Heart left ventricle (tissue), 16 donors: ENCODE data around the gene ADCY7. TPM values are rescaled to one million over a fixed set of nuclear protein-coding genes. Genes with fewer than 3 reads are reported as not detected.

ENCODE experiments used
- ATAC-seq, 4 donors: fragments of 200-7000 bp; cut with Tn5 transposase; one replicate each; pipeline ENCODE4 v1.9.1; 2020 to 2022; ENCODE audit warnings: moderate library complexity in 4 of 4, mild to moderate bottlenecking in 3 of 4, moderate number of reproducible peaks in 1 of 4
- DNase-seq, 5 donors: peaks; one replicate each; pipeline ENCODE4 v3.0.0-alpha.2; 2020
- H3K27ac ChIP-seq, 12 donors: fragments of 200-600 bp; sonication (generic) in 4 of 12; one replicate each; pipeline versions ENCODE4 v1.5.0 to v1.8.0; 2016 to 2022; ENCODE audit warnings: mild to moderate bottlenecking in 2 of 12
- H3K27me3 ChIP-seq, 9 donors: fragments of 200-600 bp; sonication (generic) in 2 of 9; one replicate each; pipeline versions ENCODE4 v1.5.1 to v1.8.0; 2016 to 2022; ENCODE audit warnings: mild to moderate bottlenecking in 3 of 9
- H3K36me3 ChIP-seq, 9 donors: fragments of 200-600 bp; sonication (generic) in 2 of 9; one replicate each; pipeline versions ENCODE4 v1.5.0 to v1.8.0; 2018 to 2022; ENCODE audit warnings: mild to moderate bottlenecking in 2 of 9
- H3K4me1 ChIP-seq, 12 donors: fragments of 200-600 bp; sonication (generic) in 4 of 12; one replicate each; pipeline versions ENCODE4 v1.5.0 to v1.8.0; 2016 to 2022; ENCODE audit warnings: mild to moderate bottlenecking in 3 of 12
- H3K4me3 ChIP-seq, 12 donors: fragments of 200-600 bp; sonication (generic) in 4 of 12; one replicate each; pipeline versions ENCODE4 v1.5.0 to v1.8.0; 2017 to 2022; ENCODE audit warnings: mild to moderate bottlenecking in 9 of 12, moderate library complexity in 4 of 12
- H3K9me3 ChIP-seq, 12 donors: fragments of 200-600 bp; sonication (generic) in 4 of 12; one replicate each; pipeline versions ENCODE4 v1.5.0 to v1.8.0; 2016 to 2022; ENCODE audit warnings: mild to moderate bottlenecking in 1 of 12
- CTCF ChIP-seq, 12 donors: fragments of 200-600 bp; sonication (generic) in 4 of 12; IDR thresholded peaks; one replicate each; pipeline versions ENCODE4 v1.5.0 to v1.8.0; 2018 to 2022; ENCODE audit warnings: antibody characterized with exemption in 12 of 12, mild to moderate bottlenecking in 5 of 12
- POLR2A ChIP-seq, 2 donors: fragments of 450-650 bp; IDR thresholded peaks; one replicate each; pipeline ENCODE4 v1.6.1; 2017; ENCODE audit warnings: antibody characterized with exemption in 2 of 2, mild to moderate bottlenecking in 2 of 2, moderate library complexity in 2 of 2
- WGBS, 4 donors: extraction: QIAGEN DNeasy Blood & Tissue Kit in 2 of 4; methylation state at CpG; one replicate each; pipeline versions ENCODE4 v1.1.5 to v1.1.7; 2013 to 2018; 5-methylcytosine and 5-hydroxymethylcytosine counted together
- intact Hi-C, 10 donors: fragments of 100-400 bp; cut with DNase I; formaldehyde crosslinking; loops; one replicate each; pipeline versions ENCODE4 v1.11.1 to v1.14.2; 2022
- polyA plus RNA-seq, 2 donors: library from polyadenylated mRNA; stranded (reverse); fragments of 200-250 nt; gene quantifications; one replicate each; pipeline ENCODE4 v1.2.3, GENCODE V29; 2013
- total RNA-seq, 9 donors: library from RNA; depleted of rRNA in 2 of 9; stranded (reverse); fragments of >200 nt in 2 of 9; fragmentation: NEBNext Ultra II Directional in 3 of 9; extraction: Animal tissue kit (Norgen Biotek cat#: 25700) in 3 of 9; gene quantifications; one replicate each; pipeline versions ENCODE4 v1.1.0 to v1.2.4, GENCODE V29; 2016 to 2023
- donor health status: ischemic (EF 13 %, LVEDD 7.1; RV severe dilation, severe dysfunction).
- donor health status: healthy with polysubstance abuse.
- donor health status: DM: no; HTN: yes; CAD: no.
- donor health status: DM: no; HTN: no; CAD: no.
- donor health status: ischemic (EF 25% LVEDD 6.9; RV normal size, moderate dysfunction).
- donor health status: ischemic (EF 25% LVEDD 5.7; RV mildly dilated, moderate dysfunction).
- donor health status: healthy.
- donor health status: DM: yes; HTN: yes; CAD: no.
- donor health status: ischemic (EF 35%, LVEDD 5.7; RV mildly dilated, moderate dysfunction).
- donor health status: nonischemic (EF 11% LVEDD 7.7; RV severe dilation, severe dysfunction).
- donor health status: DM: yes; HTN: yes; CAD: no.
- donor health status: PGD.
- donor health status: ischemic (EF 29% LVEDD 5.4; RV normal size, mild dysfunction).
- donor health status: nonischemic (EF 23%, LVEDD 6.1; RV moderate dilation, normal function).

ADCY7 gene
- total and polyA plus RNA-seq, 11 donors: 3.2 to 46.7 (median 5.3) TPM

DNA sequence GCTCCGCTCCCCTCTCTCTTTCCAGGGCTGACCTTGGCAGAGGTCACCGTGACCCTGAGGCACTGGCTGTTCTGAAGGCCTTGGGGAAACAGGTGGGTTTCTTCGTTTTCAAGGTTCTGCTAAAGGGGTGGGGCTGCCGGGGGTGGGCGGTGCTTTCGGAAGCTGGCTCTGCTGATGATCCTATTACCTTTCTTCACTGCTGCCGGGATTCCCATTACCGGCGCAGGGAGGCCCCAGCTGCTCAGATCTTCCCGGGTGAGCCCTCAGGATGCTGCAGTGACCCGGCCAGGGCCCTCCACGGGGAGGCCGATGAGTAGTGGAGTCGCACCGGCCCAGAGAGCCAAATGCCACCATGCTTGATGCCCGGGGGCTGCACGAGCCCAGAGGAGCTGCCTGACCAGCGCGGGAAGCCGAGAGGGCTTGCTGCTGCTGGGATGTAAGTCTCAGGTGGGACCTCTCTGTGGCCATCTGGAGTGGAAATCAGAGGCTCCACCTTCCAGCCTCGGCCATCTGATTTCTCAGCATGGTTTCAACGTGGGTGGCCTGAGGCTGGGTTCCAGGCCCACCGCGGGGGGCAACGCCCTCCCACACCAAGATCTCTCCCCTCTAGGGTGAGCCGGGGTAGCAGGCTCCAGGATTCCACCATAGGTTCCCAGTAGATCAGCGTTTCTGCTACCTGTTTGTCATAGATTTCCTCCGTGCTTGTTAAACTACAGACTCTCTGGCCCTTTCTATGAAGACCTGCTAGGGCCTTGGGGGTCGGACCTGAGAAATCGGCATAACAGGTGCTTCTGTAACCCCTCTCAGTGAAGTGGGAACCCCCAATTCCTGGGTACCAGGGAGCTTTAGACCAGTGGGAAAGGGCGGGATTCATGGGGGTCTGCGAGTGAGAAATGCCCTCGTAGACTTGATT lies 21.6 kb upstream of the ADCY7 start:
- no peak for ATAC-seq

GRCh38 chr16:50245417-50246298 lies 20.7 kb upstream of the ADCY7 start:
- peak in 3 of 4 donors; percentile 66 to 85 (median 79) for ATAC-seq
- Histone ChIP-seq H3K4me1 (peaks cover 0 to 21% (median 7%) of the 10 kb centered on the region in 12 donors), H3K9me3 (no peaks in the 10 kb centered on the region), H3K36me3 (no peaks in the 10 kb centered on the region), H3K27me3 (peaks cover 0 to 21% (median 0%) of the 10 kb centered on the region in 9 donors), H3K27ac (peak overlapping the region in 2 of 12 donors; percentile 12 to 13), H3K4me3 (peak overlapping the region in 11 of 12 donors; percentile 33 to 78 (median 59))
- 2 to 21% (median 5%) methylated on average over 7 to 74 of the region's 74 CpGs for WGBS, 4 donors
- intact Hi-C loops: loop anchor here in 4 of 10 donors (5.0 to 10.0 kb wide), 3 partner anchors 109 to 419 kb away; partner anchors contain the start of gene BRD7 (in 1 of the 4)
- DNase-seq: peak in 4 of 5 donors; percentile 31 to 61 (median 54)
- peak in 8 of 12 donors; percentile 8 to 50 (median 36) for TF ChIP-seq CTCF (IDR thresholded peaks at IDR 0.05)
- no peak for TF ChIP-seq POLR2A (IDR thresholded peaks at IDR 0.05)

More for the DNA sequence above, 21.6 kb upstream of the ADCY7 start:
- DNase-seq: no peak
- TF ChIP-seq POLR2A (IDR thresholded peaks at IDR 0.05): no peak
- TF ChIP-seq CTCF (IDR thresholded peaks at IDR 0.05): no peak
- Histone ChIP-seq H3K4me1 (peaks cover 0 to 21% (median 7%) of the 10 kb centered on the region in 12 donors), H3K9me3 (no peaks in the 10 kb centered on the region), H3K4me3 (peak overlapping the region in 7 of 12 donors; percentile 48 to 74 (median 65)), H3K27ac (no peak overlapping the region), H3K36me3 (no peaks in the 10 kb centered on the region), H3K27me3 (peaks cover 0 to 21% (median 0%) of the 10 kb centered on the region in 9 donors)
- intact Hi-C loops: loop anchor here in 4 of 10 donors (5.0 to 10.0 kb wide), 3 partner anchors 110 to 420 kb away; partner anchors contain the start of gene BRD7 (in 1 of the 4)
- 44 to 59% (median 51%) methylated on average over 28 to 33 of the region's 33 CpGs for WGBS, 4 donors

- H3K4me1 ChIP-seq: peaks cover 0 to 27% (median 7%) of the 10 kb centered on the region in 12 donors
- H3K27me3 ChIP-seq: peaks cover 0 to 21% (median 0%) of the 10 kb centered on the region in 9 donors
- peak overlapping the region; percentile 32 to 78 (median 58) for H3K4me3 ChIP-seq
- TF ChIP-seq CTCF (IDR thresholded peaks at IDR 0.05): no peak
- TF ChIP-seq POLR2A (IDR thresholded peaks at IDR 0.05): no peak
- intact Hi-C loops: loop anchor here in 4 of 10 donors (5.0 to 10.0 kb wide), 3 partner anchors 108 to 418 kb away; partner anchors contain the start of gene BRD7 (in 1 of the 4)
- 13 to 39% (median 21%) methylated on average over 10 to 46 of the region's 46 CpGs for WGBS, 4 donors
- DNase-seq (peak in 2 of 5 donors; percentile 50 to 75), ATAC-seq (peak in 2 of 4 donors; percentile 3 to 26)
- H3K27ac ChIP-seq: peak overlapping the region in 5 of 12 donors; percentile 13 to 37 (median 26)
- no peaks in the 10 kb centered on the region for H3K9me3 ChIP-seq
- no peaks in the 10 kb centered on the region for H3K36me3 ChIP-seq
These were observed 19.8 kb upstream of the ADCY7 start for GRCh38 chr16:50246299-50247122.
